HG03175 (cell line): ENCODE results near the gene AGR2.

Experiments
- ATAC-seq: cut with Tn5 transposase; IDR thresholded peaks from one replicate; pipeline ENCODE4 v1.9.1; 2021; ENCODE audit warnings: mild to moderate bottlenecking, moderate library complexity; ENCODE audit not compliant: unreplicated experiment

The AGR2 gene

DNA sequence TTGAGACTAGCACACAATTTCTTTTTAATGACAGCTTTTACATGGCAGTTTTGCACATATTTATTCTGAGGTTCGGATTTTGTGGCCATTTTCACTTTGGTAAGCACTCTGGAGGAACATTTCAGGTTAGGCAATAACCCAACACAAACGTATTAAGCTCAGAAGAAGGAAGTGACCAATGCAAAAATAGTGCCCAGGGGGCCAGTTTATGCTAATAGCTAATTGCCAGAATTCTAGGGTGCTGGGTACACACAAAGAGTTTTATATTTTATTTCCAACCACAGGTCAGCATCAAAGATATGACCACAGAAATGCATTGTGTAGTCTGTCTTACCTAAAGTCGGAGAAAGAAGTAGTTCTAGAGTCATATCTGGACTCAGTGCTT lies 8.4 kb upstream of the AGR2 start:
- no peak for ATAC-seq

DNA sequence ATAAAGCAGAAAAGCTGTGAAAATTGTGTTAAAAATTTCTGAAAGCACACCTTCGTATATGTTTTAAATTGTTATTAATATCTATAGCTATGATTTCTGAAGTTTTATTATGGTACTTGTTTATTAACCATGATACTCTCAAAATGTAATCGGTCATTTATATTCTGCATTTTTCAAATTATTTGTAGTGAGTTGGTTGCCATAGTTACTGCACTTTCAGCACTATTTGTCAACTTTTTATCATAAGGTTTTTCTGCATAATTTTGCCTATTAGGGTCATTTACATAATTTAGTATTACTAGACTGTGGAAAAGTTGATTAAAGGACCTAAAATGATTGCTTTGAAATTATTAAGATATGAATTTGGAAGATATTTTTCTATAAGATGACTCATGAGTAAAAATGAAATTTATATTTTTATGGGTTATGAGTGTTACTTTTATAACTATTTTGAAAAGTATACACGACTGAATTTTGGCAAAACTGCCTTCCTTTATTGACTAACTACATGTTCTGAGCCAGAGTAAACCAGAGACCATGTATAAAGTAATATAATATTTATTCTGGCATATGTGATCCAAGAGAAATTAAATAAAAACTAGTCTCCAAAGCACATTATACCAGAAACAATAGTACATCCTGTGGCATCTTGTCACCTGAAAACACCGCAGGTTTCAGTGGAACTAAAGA lies 7.9 kb upstream of the AGR2 start:
- no peak for ATAC-seq

DNA sequence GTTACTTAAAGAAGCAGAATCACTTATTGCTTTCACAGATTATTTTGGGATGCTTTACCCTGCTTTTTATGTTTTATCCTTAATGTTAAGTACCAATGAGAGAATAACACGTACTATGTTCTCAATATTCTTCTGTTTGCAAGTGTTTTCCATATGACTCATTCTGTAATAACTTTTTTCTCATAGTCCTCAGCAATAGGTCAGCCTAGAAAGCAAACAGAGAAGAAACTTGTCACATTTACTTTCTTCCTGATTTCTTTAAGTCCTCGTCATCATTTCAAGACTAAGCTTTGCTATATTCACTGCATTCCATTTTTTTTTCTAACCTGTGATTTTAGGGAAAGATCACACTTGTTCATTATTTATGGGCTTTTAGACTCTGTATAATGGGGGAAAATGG lies 6.8 kb upstream of the AGR2 start:
- ATAC-seq, result no peak

DNA sequence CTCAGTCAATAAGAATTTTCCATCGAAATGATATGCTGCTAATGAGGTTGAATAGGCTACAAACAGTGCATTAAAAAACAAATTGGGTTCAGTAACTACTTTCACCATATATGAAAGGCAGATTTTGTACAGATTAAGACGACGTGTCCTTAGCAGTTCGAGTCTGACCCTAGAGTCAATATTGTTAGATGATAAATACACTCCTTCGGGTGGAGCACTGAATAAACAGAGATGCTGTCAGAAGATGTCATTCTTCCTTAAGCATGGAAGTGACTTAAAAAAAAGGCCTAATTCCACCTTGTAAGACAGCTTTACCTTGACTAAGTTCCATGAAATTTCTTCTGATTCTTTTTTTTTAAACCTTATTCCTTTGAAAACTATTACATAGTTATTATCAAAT lies 5.8 kb upstream of the AGR2 start:
- no peak for ATAC-seq

DNA sequence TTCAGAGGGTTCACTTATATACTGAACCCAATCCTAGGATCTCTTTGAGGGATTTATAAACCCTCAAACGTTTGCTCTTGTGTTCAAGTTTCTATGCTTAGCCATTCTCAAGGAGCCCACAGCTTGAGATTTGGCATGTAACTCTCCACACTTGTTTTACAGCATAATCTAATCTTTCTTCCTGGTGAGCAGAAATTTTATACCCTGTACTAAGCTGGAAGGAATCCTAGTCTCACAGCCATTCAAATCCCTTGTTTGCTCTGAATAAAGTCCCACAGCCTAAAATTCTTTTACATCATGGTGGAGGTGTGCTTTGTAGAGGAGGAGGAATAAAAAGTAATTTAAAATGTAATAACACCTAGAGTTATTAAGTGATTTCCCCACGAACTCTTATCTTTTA lies 5.3 kb upstream of the AGR2 start:
- ATAC-seq, result no peak

DNA sequence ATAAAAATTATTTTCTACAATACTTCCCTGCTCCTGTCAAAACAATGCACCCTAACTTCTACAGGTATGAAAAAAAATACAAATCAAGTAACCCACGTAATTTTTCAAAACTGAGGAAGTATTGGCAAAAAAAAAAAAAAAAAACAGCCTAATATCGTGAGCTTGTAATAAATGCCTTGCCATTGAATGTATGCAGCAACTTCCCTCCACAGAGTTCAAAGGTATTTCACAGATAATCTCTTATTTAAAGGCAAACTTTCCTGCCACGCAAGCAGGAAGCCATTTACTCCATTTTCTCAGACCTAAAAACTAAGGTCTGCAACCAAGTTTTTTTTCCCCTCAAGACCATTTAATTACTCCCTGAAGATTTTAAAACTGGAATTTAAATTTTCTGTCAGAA lies 642 bp upstream of the AGR2 start:
- ATAC-seq, result no peak

DNA sequence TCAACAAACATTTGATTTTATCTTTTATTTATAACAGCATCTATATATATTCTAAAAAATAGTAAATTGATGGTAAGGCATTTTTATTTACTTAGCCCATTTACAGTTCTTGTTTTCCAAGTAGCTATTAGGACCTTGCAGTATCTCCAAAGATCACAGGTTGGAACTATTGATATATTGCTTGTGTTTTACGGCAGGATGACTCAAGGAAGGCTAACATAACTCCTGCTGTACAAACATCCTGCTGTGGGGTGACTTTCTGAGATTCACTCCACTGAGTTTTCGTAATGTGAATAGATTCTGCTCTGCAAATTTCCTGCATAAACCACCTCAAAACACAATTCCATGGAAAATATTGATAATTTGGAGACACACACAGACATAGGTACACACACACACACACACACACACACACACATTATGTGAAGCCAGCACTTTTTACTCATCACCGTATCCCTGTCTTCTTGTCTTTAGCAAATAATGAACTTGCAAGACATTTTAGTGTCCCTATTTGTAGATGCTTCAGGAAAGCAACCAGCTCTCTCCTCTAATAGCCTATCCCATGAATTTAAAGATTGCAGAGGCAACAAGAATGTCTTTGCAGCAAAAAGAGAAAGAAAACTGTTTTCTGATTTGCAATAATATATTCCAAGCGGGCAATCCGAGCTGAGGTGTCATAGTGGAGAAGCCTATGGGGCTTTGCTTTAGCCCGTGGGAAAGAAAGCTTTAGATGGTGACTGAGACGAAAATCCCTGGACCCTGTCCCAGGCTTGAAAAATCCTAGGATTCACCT lies 722 bp downstream of the AGR2 start:
- no peak for ATAC-seq

DNA sequence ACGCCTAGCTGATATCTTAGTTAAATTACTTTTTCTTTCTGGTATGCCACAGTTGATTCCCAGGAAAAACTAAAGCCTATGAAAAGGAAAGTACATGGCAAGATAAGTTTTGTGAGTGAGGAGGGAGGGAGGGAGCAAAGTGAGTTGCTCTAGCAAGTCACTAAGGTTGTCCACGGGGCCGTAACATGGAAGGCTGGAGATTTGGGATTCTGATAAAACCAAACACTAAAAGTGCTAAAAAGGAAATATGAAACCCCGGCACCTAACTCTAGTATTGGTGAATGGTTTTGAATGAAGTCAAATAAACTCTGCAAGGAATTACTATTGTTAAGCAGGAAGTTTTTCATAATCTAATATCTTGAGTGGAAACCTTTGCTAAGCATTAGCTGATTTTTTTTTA lies 1.7 kb downstream of the AGR2 start:
- ATAC-seq, result no peak

DNA sequence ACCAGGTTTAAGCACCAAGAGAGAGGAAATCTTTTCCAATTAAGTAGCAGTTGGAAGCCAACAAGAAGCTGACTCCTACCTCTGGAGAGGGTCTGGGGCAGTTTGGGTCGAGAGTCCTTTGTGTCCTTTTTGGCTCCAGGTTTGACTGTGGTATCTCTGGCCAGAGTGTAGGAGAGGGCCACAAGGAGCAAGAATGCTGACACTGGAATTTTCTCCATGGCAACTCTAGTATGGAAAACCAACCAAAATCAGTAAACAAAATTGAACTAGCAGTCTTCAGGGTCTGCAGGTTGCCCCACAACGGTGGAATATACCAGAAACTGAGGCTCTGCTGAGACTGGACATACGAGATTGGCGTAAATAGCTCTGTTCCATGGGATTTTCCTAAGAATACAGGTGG lies 3.2 kb downstream of the AGR2 start:
- ATAC-seq, result no peak

DNA sequence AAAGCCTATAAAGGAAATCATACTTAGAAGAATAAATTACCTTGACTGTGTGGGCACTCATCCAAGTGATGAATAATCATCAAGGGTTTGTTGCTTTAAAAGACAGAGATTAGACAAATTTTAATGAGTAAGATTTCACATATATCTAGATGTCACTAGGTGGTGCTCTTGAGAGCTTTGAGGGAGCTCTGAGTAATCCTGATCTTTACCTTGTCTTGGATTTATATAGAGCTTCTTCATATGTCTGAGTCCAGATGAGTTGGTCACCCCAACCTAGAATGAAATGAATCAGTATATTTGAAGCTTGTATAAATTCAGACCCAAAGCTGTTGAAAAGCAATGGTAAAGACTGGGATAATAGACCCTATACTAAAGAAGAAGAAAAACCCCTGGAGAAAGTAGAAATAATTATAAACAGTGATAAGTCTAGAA lies 3.7 kb downstream of the AGR2 start:
- ATAC-seq, result peak; percentile 75

DNA sequence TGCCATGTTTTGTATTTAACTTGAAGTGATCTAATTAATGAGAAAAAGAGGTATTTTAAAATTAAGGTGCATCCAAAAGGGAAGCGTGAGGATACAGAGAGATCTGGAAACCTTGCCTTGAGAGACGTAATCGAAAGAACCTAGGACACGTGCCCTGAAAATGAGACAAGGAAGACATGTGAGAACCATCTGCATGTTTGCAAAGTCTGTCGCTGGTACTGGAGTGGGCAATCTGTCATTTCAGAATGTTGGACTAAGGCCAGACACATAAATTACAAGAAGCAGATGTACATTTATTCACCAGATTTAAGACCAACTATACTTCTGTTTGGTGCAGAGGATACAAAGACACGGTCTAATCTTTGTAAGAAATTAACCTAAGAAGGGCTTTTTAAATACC lies 9.2 kb downstream of the AGR2 start:
- ATAC-seq, result no peak

DNA sequence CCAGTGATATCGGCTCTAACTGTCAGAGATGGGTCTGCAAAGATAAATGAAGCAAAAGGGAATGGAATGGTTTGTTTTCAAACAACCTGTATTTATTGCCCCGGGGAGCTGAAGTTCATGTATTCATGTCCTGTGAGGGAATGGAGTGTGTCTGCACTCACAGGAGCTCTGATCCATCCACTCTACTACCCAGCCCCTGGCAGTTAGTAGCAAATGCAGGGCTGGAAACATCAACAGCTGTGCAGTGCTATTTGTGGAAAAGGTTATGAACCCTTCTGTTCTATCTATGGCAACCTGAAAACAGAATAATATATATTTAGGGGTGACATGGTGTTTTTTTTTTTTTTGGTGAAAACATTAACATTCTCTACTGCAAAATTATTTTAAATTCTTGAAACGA lies 9.8 kb downstream of the AGR2 start:
- no peak for ATAC-seq

DNA sequence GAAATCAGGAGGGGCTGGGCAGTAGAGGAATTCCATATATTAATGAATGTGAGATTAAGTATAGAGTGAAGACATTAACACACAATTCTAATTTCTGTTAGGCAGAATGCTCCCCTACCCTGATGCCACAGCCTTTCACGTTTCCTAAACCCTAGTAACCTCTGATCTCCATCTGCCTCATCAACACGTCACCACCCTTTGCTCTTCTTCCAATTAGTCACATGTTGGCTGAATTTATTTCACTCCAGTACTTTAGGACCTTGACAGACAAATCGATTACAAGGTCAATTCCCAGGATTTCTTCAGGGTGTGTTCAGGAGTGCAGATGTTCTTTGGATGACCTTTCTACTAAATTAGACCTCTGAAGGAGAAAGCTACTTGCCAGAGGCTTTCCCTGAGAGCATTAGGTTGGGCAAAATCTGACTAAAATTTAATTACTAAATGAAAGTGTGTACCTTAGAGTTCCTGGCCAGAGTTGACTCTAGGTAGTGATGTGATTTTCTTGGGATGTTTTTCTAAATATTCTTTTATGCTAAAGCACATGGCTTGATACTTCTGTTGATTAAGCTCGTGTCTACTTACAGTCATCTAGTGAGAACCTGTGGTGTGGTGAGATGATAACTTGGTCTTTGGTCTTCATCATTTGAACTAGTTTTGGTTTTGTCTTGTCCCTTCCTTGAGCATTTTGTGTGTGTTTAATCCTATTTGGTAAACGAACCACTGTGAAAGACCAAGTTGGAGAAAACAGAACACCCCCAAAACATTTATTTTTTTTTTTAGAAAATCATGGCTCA lies 12.7 kb downstream of the AGR2 start:
- no peak for ATAC-seq

DNA sequence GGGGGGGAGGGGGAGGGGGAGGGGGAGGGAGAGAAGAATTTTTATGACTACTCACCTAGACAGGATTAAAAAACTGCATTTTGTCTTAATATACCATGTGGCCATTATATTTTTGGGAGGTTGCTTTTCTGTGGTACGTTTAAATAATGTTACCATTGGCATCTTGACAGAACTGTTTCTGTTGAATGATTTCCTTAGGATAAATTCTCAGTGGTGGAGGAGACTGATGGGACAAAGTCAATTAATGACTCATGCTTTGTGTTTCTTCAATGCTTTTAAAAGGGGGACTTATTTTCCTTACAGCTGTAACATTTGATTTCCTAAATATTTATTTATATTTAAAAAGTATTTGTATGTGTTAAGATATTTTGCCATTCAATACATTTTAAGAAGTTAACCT lies 13.7 kb downstream of the AGR2 start:
- ATAC-seq, result no peak

DNA sequence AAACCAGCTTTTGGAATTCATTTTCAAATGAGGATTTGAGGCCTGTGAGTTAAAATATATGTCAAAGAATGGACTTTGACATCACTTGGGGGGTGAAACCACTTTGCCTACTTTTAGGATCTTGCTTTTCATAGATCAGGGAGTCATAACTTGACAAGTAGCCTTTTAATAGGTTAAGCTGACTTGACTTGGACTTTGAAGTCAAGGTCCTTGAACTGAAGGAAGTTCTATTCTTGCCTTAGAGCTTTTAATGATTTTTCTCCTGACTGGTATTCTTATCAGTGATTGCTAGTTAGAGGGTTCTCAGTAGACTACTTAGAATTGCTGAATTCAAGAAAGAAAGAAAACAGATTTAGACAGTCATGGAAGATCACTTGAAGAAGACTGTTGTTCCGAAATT lies 17.7 kb downstream of the AGR2 start:
- no peak for ATAC-seq

DNA sequence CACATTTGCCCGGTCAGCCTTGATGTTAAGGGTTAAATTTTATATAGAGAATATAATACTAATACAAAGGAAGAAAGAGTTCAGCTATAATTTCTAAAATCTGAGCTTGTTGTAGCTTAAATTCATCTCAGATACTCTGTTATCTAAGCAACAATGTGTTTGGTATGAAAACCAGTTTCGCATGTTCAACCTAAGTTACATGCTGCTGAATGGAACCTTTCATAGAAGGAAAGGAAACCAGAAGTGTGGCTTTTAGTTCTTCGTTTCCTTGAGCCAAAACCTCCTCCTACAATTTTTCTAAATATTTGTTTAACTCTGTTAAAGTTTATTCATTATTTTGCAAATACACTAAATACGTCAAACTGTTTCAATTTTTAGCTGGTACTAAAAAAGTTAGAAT lies 18.5 kb downstream of the AGR2 start:
- ATAC-seq, result no peak

DNA sequence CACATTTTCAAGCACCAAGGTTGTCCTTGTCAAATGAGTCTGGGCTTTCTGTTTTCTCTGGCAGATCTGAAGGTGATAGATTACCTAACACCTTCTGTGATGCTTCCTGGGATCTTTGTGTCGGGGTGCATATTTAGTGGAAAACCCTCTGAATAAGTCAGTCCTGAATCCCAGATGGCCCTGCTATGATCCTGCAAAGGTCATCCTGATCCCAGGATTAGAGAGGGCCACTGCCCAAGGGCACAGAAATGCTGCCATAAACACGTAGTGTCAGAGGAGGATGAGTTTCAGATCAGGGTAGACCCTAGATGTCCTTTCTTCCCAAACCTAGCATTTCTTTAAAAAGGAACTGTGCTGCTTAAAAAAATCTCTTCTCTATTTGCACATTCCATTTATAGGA lies 19.0 kb downstream of the AGR2 start:
- no peak for ATAC-seq

DNA sequence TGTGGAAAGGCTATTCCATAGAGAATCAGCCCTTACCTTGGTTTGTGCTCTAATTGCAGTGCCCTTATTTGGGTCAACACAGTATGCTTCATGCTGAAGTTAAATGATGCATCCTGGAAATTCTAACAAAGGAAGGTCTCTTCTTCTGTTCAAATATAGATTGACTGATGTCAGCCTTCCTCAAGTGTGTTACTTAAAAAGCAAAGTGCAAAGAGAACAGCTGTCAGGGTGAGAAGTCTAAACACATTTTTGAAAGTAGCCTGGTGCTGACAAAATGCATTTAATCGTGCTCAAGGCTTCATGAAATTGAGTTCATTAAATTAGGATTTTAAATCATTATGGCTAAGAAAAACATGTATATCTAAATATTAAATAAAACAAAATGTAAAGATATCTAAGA lies 19.5 kb downstream of the AGR2 start:
- no peak for ATAC-seq

DNA sequence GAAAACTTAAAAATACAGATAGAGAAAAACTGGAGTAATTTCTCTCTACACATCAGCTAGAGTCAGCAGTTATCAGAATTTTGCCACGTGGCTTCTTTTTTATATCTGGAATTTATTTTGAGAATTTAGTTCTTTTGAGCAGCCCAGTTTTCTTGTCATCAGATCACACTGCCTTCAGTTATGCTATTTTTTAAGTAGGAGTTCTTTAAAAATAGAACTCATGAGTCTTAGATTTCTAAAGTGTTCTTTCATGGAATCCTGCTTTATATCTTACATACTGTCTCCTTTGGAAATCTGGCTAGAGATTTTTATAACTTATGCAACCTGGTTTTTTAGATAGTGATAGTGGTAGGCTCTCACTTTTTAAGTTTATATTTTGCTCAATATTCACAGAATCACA lies 24.2 kb downstream of the AGR2 start:
- no peak for ATAC-seq

DNA sequence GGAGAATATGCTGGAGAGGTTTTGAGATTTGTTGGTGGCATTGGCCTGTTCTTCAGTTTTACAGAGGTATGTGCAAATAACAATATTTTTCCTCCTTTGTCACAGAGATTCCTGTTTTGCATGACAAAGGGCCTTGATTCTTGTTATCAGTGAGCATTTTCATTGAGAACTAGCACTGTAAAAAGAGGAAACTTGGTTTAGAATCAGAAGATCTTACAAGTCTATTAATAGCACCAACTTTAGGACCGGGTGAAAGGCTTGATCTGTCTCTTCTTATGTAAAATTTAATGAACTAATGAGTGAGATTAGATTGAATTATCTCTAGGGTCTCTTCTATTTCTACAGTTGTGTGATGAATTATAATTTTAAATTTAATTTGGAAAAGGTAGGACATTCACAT lies 25.7 kb downstream of the AGR2 start:
- no peak for ATAC-seq

DNA sequence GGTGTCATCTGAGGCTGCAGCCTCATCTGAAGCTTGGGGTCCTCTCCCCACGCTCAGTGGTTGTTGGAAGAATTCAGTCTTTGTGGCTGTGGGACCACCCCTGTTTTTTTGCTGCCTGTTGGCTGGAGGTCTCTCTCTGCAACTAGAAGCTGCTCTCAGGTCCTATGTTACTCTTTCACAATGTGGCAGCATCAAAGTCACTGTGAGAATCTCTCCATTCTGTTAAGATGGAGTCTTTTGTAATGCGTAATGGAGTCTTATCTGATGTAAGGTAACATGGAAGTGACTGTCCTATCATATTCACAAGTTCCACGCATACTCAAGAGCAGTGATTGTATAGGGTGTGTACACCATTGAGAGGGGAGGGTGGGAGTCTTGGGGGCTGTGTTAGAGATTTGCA lies 26.3 kb downstream of the AGR2 start:
- ATAC-seq, result no peak

DNA sequence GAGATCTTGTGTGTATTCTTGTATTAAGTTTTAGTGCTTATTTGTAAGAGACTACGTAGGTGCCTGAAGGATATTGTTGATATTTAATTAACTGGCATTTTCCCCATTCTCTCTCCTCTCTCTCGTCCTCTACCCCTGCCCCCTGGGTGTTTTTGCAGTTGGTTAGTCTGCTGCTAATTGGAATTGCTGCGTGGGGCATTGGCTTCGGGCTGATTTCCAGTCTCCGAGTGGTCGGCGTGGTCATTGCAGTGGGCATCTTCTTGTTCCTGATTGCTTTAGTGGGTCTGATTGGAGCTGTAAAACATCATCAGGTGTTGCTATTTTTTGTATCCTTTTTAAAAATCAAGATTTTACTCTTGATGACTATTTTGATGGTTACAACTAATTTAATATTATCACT lies 28.7 kb downstream of the AGR2 start:
- no peak for ATAC-seq
